HG02852 (cell line): ENCODE data around the gene UBAP1.
"Not testable (repeated sequence)": the region's sequence is repeated elsewhere in the genome, so short reads cannot be mapped to it uniquely, and the experiment has no call there.

Experiments
- ATAC-seq: cut with Tn5 transposase; IDR thresholded peaks from one replicate; pipeline ENCODE4 v1.9.1; 2021; ENCODE audit warnings: mild to moderate bottlenecking, moderate library complexity; ENCODE audit not compliant: unreplicated experiment

The UBAP1 gene

GRCh38 chr9:34256987-34257585 lies 78.2 kb downstream of the UBAP1 start:
- ATAC-seq, result no peak

GRCh38 chr9:34259315-34259714 lies 80.5 kb downstream of the UBAP1 start:
- ATAC-seq, result no peak

DNA sequence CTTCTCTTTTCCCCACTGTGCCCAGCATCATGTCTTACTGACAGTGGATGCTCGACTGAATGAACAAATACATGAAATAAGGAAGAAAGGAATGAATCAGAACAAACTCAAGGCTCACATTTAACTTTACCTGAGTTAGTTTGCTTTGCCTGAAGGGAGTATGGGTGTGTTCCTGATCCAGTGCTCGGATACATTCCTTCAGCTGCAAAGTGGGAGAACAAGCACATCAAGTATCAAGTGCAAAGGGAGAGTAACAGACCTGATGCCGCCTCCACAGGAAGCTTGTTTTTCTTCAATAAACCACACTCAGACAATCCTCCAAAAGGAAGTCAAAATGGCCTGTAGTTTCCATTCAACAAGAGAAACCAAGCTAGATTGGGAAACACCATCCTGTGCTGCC lies 84.1 kb downstream of the UBAP1 start:
- ATAC-seq, result no peak

DNA sequence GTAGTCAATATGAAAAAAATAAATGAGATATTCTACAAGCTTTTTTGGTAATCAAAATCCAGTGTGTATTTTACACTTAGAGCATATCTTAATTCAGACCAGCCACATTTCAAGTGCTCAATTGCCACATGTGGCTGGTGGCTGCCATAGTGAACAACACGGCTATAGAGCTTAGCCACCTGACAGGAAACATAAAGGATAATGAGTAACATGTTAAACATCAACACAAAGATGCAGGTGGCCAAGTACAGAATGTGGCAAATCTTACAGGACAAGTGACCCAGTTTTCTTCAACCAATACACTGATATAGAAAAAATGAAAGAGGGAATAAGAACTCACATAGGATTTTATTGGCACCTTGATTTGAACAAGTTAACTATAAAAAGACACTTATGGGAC lies 88.8 kb downstream of the UBAP1 start:
- ATAC-seq, result no peak

DNA sequence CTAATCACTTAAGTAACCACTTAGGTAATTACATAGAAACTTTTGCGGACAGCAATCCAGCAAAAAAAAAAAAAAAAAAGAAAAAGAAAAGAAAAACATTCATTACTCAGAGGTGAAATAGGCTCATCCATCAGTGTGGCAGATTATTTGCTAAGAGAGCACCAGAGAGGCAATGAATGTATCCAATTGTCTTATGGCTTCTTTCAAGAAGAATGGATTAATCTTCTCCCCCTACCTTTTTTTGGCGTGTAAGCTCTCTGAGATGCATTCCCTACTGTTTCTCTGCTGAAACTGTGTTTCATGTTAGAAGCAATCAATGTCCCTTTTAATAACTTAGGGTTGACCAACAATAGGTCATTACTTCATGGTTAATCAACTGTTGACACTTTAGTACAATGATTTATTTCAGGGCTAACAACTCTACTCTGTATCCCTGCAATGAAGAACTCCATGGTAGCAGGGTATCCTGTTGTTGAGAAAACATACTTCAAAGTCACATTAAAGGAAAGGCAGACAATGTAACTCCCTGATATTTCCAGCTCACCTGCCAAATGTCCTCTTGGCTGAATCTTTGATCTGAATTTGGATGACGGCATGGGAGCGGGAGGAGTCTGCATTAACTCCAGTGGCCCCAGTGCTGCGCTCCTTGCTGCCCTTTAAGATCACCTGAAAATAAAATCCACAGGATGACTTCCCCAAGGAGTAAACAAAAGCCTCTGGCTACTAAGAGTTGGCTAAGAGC lies 92.6 kb downstream of the UBAP1 start:
- no peak for ATAC-seq

DNA sequence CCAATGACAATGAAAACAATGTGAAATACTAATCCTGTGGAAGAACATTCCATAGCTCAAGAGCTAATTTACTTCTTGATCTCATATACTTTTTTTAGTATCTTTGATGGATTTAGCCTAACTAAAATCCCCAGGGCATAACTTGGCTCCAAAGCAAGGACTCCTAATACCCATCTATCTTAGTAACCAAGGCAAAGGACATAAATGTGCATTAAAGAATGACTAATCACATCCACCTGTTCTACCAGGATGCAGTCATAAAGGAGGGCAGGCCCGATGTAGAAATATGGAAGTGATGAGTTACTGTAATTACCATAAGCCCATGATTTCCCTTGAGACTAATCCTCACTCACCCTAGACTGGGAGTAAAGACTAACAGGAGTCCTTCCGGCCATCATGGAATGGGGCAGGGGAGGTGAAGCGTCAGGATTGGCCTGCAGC lies 93.3 kb downstream of the UBAP1 start:
- ATAC-seq, result no peak

- ATAC-seq, result not testable (repeated sequence)
These were observed 94.7 kb downstream of the UBAP1 start for GRCh38 chr9:34273588-34273987.

DNA sequence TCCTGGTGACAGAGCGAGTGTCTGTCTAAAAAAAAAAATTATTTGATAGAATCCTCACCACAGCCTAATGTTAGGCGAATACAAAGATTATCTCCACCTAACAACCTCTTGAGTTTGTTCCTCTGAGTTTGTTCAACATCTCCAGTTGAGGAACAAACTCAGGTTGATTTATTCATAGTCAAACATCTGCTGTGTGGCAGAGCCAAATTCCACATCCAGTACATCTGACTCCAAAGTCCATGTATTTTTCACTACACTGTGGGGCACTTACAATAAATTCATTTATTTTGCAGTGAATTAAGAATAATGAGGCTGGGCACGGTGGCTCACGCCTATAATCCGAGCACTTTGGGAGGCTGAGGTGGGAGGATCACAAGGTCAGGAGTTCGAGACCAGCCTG lies 97.0 kb downstream of the UBAP1 start:
- no peak for ATAC-seq

- ATAC-seq, result no peak
These were observed 97.9 kb downstream of the UBAP1 start for GRCh38 chr9:34276772-34277171.

- ATAC-seq, result no peak
These were observed 100.6 kb downstream of the UBAP1 start for GRCh38 chr9:34279411-34279810.

DNA sequence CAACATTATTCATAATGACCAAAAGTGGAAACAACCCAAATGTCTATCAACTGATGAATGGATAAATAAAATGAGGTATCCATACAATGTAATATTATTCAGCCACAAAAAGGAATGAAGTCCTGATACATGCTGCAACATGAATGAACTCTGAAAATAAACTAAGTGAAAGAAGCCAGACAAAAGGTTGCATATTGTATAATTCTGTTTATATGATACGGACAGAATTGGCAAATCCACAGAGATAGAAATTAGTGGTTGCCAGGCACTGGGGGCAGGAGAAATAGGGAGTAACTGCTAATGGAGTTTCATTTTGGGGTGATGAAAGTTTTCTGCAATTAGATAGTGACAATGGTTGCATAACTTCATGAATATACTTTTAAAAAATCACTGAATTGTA lies 103.3 kb downstream of the UBAP1 start:
- ATAC-seq, result no peak

- no peak for ATAC-seq
These were observed 110.3 kb downstream of the UBAP1 start for GRCh38 chr9:34289159-34289558.

- ATAC-seq, result no peak
These were observed 112.2 kb downstream of the UBAP1 start for GRCh38 chr9:34291023-34291422.

DNA sequence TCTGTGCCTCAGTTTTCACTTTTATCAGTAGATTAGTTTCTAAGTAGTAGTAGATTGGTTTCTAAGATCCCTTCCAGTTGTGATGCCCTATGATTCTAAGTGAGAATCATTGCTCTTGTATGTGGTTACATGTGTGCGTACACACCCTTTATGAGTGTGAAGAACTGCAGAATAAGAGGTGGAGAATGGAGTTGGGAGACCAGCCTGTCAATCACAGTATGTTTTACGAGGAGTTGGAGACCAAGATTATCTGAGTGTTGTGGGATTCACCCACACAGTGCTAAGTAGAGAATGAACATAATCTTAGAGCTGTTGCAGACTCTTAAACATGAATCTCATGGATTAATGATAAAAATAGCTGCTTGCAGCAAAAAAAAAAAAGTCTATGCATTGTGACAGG lies 112.6 kb downstream of the UBAP1 start:
- no peak for ATAC-seq

- no peak for ATAC-seq
These were observed 113.7 kb downstream of the UBAP1 start for GRCh38 chr9:34292552-34292951.

- not testable (repeated sequence) for ATAC-seq
These were observed 122.2 kb downstream of the UBAP1 start for GRCh38 chr9:34301064-34301463.
